Activated CD4-positive, alpha-beta memory T cell treated with anti-CD3 and anti-CD28 coated beads, Interleukin-2, amount 10 ng/mL, durations not matched to agents 7 days and 5 days (primary cell): ENCODE results near the gene SOBP. TPM values are rescaled to one million over a fixed set of nuclear protein-coding genes. Genes with fewer than 3 reads are reported as not detected.

Experiments used
- CTCF ChIA-PET: fragments of 350-600 bp; sonication (Branson Sonifier 250); formaldehyde crosslinking; loops from one replicate; lab custom pipeline; 2021; ENCODE audit warnings: antibody characterized with exemption, inconsistent platforms; lab: Charles Lee
- POLR2A ChIA-PET: fragments of 350-600 bp; sonication (Branson Sonifier 250); formaldehyde crosslinking; loops from one replicate; lab custom pipeline; 2021; ENCODE audit warnings: antibody characterized with exemption; lab: Charles Lee
- DNase-seq: peaks from one replicate; pipeline ENCODE4 v3.0.0-alpha.2; 2020
- H3K27ac Mint-ChIP-seq: one replicate; pipeline ENCODE4 v1.8.0; 2021; ENCODE audit warnings: mild to moderate bottlenecking, mixed read lengths
- H3K27me3 Mint-ChIP-seq: one replicate; pipeline ENCODE4 v1.8.0; 2021; ENCODE audit warnings: mixed read lengths
- H3K36me3 Mint-ChIP-seq: one replicate; pipeline ENCODE4 v1.8.0; 2021; ENCODE audit warnings: low read depth, mixed read lengths
- H3K4me1 Mint-ChIP-seq: one replicate; pipeline ENCODE4 v1.8.0; 2021; ENCODE audit warnings: mixed read lengths
- H3K4me3 Mint-ChIP-seq: one replicate; pipeline ENCODE4 v1.8.0; 2021; ENCODE audit warnings: mild to moderate bottlenecking, mixed read lengths
- H3K9me3 Mint-ChIP-seq: one replicate; pipeline ENCODE4 v1.8.0; 2021; ENCODE audit warnings: mixed read lengths
- total RNA-seq, 2 experiments: library from RNA; stranded (reverse); gene quantifications; one replicate each; pipeline ENCODE4 v1.2.3, GENCODE V29; 2021

The SOBP gene
- total RNA-seq, 2 experiments from 2014 or later: 0.33 to 0.38 TPM

GRCh38 chr6:107679457-107679856 is 189.5 kb downstream of the SOBP start:
- DNase-seq: no peak
- Mint-ChIP-seq H3K4me3 (no peak overlapping the region), H3K27ac (no peak overlapping the region), H3K36me3 (no peaks in the 10 kb centered on the region), H3K4me1 (peaks cover 7% of the 10 kb centered on the region), H3K9me3 (peaks cover 2% of the 10 kb centered on the region), H3K27me3 (peaks cover 6% of the 10 kb centered on the region)
- CTCF ChIA-PET: interaction anchor here (1.1 to 3.4 kb wide), 4 partner anchors 162 to 187 kb away, joined by 3 to 29 read pairs (median 5); no protein-coding TSS in a partner anchor
- POLR2A ChIA-PET: no interaction called here

DNA sequence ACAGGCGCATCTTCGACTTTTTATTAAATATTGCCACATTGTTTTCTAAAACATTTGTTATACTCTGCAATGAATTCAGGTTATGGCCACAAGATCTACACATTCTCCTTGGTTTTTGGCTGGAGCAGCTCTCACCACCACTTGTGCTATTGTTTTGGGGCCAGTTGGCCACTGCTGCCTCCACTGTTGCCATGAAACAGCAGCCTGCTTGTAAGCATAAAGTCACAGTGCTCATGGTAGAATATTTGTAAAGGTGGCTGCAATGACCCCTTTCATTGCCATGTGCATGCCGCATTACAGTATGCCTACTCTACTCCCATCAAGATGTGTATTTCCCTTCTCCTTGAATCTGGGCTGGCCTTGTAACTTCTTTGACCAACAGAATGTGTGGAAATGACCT is 192.8 kb downstream of the SOBP start:
- ChIA-PET CTCF (no interaction called here), POLR2A (no interaction called here)
- H3K27ac Mint-ChIP-seq: no peak overlapping the region
- H3K27me3 Mint-ChIP-seq: peaks cover 6% of the 10 kb centered on the region
- no peaks in the 10 kb centered on the region for H3K36me3 Mint-ChIP-seq
- peaks cover 2% of the 10 kb centered on the region for H3K9me3 Mint-ChIP-seq
- DNase-seq: no peak
- no peaks in the 10 kb centered on the region for H3K4me1 Mint-ChIP-seq
- H3K4me3 Mint-ChIP-seq: no peak overlapping the region

- Mint-ChIP-seq H3K4me3 (no peak overlapping the region), H3K36me3 (no peaks in the 10 kb centered on the region), H3K27ac (no peak overlapping the region), H3K9me3 (peaks cover 2% of the 10 kb centered on the region), H3K4me1 (no peaks in the 10 kb centered on the region), H3K27me3 (peaks cover 6% of the 10 kb centered on the region)
- DNase-seq: no peak
- POLR2A ChIA-PET: no interaction called here
- CTCF ChIA-PET: no interaction called here
Observed at GRCh38 chr6:107683183-107683582, 193.3 kb downstream of the SOBP start.

DNA sequence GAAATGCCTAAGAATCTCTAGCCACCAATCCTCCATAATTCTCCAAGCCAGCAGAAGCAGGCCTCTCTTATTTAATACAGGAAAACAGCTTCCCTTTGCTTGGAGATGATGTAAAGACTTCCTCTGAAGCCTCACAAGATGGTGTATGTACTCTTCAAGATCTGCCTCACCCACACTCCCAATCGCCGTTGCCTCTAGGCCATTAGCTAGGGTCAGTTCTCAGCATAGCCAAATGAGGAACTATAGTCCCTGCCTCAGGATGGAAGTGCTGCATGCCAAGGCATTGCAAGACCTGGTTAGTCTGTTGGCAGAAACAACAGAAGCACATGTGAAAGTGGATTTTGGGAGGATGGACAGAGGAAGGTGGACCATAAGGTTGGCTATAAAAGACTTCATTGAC is 195.1 kb downstream of the SOBP start:
- Mint-ChIP-seq H3K9me3 (peaks cover 2% of the 10 kb centered on the region), H3K27ac (no peak overlapping the region), H3K4me3 (no peak overlapping the region), H3K36me3 (no peaks in the 10 kb centered on the region), H3K4me1 (no peaks in the 10 kb centered on the region), H3K27me3 (peaks cover 4% of the 10 kb centered on the region)
- CTCF ChIA-PET: interaction anchor here (1.3 to 1.8 kb wide), 2 partner anchors 9 to 71 kb away, joined by 4 to 7 read pairs; no protein-coding TSS in a partner anchor
- no peak for DNase-seq
- POLR2A ChIA-PET: no interaction called here

DNA sequence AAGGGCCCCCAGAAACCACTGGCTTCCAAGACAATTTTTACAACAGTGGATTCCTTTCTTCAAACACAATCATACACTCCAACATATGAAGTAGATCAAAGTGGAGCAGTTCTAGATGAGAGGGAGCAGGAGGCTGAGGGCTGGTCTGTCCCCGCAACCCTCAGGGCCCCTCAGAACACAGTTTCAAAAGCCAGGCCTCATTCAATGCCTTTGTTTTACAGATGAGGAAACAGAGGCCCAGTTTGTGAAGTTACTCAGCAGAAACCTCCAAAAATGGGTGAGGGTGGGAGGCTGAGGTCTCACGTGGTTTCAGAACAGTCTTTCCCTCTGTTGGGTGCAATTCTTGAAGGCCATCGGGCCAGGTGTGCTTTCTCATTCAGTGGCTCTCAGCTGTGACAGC is 199.3 kb downstream of the SOBP start:
- ChIA-PET CTCF (no interaction called here), POLR2A (no interaction called here)
- H3K36me3 Mint-ChIP-seq: no peaks in the 10 kb centered on the region

DNA sequence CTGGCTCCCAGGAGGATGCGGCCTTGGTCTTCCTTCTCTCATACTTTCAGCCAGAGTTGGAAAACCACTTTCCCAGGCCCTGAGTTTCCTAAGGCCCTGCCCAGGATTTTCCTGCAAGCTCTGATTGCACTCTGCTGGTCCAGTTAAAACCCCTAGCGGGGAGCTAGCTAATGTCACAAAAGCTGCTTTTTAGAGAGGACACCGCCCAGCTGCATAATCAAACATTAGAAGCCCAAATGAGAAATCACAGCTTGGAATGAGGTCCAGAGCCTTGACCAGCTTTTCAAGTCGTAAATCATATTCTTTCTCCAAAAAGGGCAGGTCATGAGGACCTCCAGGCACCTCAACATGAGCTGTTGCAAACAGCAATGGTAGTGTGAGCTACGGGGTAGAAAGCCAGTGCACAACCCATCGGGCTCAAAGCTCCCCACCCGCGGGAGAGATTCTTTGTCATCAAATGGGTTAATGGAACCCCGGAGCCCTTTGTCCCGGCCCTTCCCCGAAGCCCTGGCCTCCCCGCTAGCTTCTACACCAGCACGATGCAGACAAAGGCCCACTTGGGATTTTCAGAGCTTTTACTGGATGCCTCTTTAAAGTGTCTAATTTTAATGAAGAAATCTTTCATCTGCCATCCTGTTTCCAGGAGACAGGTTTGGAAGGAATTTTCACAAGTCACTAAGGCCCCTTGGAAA is 200.2 kb downstream of the SOBP start:
- no peak overlapping the region for H3K27ac Mint-ChIP-seq
- no peak for DNase-seq
- H3K4me1 Mint-ChIP-seq: no peaks in the 10 kb centered on the region
- H3K27me3 Mint-ChIP-seq: peaks cover 3% of the 10 kb centered on the region
- H3K4me3 Mint-ChIP-seq: no peak overlapping the region
- ChIA-PET POLR2A (no interaction called here), CTCF (no interaction called here)
- no peaks in the 10 kb centered on the region for H3K36me3 Mint-ChIP-seq
- H3K9me3 Mint-ChIP-seq: no peaks in the 10 kb centered on the region

More for the DNA sequence above, 199.3 kb downstream of the SOBP start:
- Mint-ChIP-seq H3K4me3 (no peak overlapping the region), H3K27me3 (peaks cover 3% of the 10 kb centered on the region), H3K9me3 (no peaks in the 10 kb centered on the region), H3K4me1 (no peaks in the 10 kb centered on the region), H3K27ac (no peak overlapping the region)
- no peak for DNase-seq

DNA sequence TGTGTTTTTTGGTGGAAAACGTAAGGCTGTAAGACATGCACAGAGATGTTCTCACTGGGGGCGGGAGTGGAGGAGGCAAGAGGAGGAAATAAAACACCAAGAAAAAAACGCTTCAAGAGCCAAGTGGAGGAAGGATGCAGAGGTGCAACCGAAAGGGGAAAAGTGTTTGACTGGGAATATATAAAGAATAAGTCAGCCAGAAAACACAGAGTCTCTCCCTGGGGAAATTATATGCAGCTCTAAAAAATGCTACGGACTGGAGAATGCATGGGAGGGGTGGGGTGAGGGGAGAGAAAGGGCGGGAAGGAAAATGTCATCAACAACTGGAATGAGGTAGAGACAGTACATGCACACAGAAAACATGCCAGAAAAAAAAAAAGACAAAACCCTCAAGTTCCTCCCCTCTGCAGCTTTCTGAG is 200.7 kb downstream of the SOBP start:
- ChIA-PET CTCF (no interaction called here), POLR2A (no interaction called here)
- Mint-ChIP-seq H3K36me3 (no peaks in the 10 kb centered on the region), H3K4me1 (no peaks in the 10 kb centered on the region), H3K27ac (no peak overlapping the region), H3K4me3 (no peak overlapping the region), H3K27me3 (peaks cover 3% of the 10 kb centered on the region), H3K9me3 (no peaks in the 10 kb centered on the region)
- DNase-seq: no peak

GRCh38 chr6:107691062-107691751 is 201.3 kb downstream of the SOBP start:
- no peak for DNase-seq
- Mint-ChIP-seq H3K36me3 (no peaks in the 10 kb centered on the region), H3K9me3 (no peaks in the 10 kb centered on the region), H3K27me3 (peaks cover 3% of the 10 kb centered on the region), H3K4me3 (no peak overlapping the region), H3K27ac (no peak overlapping the region), H3K4me1 (no peaks in the 10 kb centered on the region)
- CTCF ChIA-PET: no interaction called here
- POLR2A ChIA-PET: no interaction called here

DNA sequence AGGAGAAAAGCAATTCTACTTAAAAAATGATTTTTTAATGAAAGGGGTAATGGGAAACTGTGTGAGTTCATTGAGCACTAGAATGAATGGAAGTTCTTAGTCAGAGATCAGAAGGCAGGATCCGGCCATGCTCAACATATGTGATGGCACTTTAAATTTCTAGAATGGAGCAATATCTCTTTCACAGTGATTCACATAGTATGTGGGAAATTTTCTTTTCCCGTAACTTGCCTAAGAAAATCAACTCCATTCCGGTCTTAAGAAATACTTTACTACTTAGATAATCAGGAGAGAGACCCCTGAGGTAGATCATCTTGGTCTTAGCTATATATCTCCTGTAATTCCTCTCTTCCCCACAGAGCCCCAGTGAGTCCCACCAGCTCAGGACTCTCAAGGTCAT is 202.4 kb downstream of the SOBP start:
- POLR2A ChIA-PET: no interaction called here
- Mint-ChIP-seq H3K27ac (no peak overlapping the region), H3K36me3 (no peaks in the 10 kb centered on the region), H3K4me1 (no peaks in the 10 kb centered on the region), H3K9me3 (no peaks in the 10 kb centered on the region), H3K4me3 (no peak overlapping the region), H3K27me3 (peaks cover 8% of the 10 kb centered on the region)
- CTCF ChIA-PET: no interaction called here
- DNase-seq: no peak

GRCh38 chr6:107695061-107695720 is 205.3 kb downstream of the SOBP start:
- CTCF ChIA-PET: interaction anchor here (1.1 kb wide), 1 partner anchor 9 kb away, joined by 3 read pairs; no protein-coding TSS in a partner anchor
- Mint-ChIP-seq H3K9me3 (no peaks in the 10 kb centered on the region), H3K4me3 (no peak overlapping the region), H3K27ac (no peak overlapping the region), H3K36me3 (no peaks in the 10 kb centered on the region), H3K27me3 (peaks cover 12% of the 10 kb centered on the region), H3K4me1 (peaks cover 2% of the 10 kb centered on the region)
- DNase-seq: no peak
- POLR2A ChIA-PET: interaction anchor here (0.5 kb wide), 1 partner anchor 235 kb away, joined by 3 read pairs; no protein-coding TSS in a partner anchor

DNA sequence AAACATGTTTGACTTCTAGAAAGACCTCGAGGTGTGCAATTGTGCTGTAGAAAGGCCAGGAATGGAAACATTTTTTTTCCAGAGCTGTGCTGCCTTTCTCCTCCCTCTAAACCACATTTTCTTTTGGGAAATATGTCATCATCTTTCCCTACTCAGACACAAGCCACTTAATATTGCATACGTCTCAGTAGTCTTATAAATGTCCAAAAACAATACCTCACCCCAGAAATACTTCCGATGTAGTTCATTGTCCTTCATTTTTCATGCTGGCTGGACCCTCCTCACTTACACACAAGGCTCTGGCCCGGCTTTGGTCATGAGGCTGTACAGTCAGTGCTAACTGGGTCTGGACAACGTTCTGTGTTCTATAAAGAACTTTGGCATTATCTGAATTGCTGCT is 207.8 kb downstream of the SOBP start:
- Mint-ChIP-seq H3K4me3 (no peak overlapping the region), H3K27me3 (peaks cover 10% of the 10 kb centered on the region), H3K9me3 (no peaks in the 10 kb centered on the region), H3K36me3 (no peaks in the 10 kb centered on the region), H3K4me1 (peaks cover 2% of the 10 kb centered on the region), H3K27ac (no peak overlapping the region)
- ChIA-PET POLR2A (interaction anchor here (0.5 kb wide), 1 partner anchor 100 kb away, joined by 4 read pairs; no protein-coding TSS in a partner anchor), CTCF (no interaction called here)
- no peak for DNase-seq

DNA sequence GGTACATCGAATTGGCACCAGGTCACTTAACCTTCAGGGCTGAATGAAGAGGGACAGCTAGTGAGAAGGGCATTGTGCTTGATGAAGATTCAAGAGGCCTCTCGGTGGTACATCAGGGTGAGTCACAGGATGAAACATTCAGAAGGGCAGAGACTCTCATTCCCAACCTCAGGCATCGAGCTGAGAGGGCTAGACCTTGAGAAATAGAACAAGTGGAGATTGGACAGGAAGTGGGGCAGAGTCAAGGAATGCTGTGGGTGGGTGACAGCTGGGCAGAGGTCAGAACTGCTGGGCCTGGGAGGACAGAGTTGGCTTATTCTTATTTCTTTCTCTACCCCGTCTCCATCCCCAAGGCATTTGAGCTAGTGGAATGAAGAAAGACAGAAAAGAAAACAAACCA is 208.2 kb downstream of the SOBP start:
- Mint-ChIP-seq H3K27me3 (peaks cover 9% of the 10 kb centered on the region), H3K4me3 (no peak overlapping the region), H3K36me3 (no peaks in the 10 kb centered on the region), H3K9me3 (no peaks in the 10 kb centered on the region), H3K27ac (no peak overlapping the region), H3K4me1 (peaks cover 2% of the 10 kb centered on the region)
- CTCF ChIA-PET: no interaction called here
- POLR2A ChIA-PET: interaction anchor here (0.5 to 0.8 kb wide), 3 partner anchors 89 to 150 kb away, joined by 3 to 4 read pairs (median 3); no protein-coding TSS in a partner anchor
- DNase-seq: no peak

- ChIA-PET CTCF (no interaction called here), POLR2A (no interaction called here)
- H3K27me3 Mint-ChIP-seq: peaks cover 9% of the 10 kb centered on the region
- no peak overlapping the region for H3K4me3 Mint-ChIP-seq
- H3K36me3 Mint-ChIP-seq: no peaks in the 10 kb centered on the region
- no peaks in the 10 kb centered on the region for H3K9me3 Mint-ChIP-seq
- no peak overlapping the region for H3K27ac Mint-ChIP-seq
- no peak for DNase-seq
- peaks cover 2% of the 10 kb centered on the region for H3K4me1 Mint-ChIP-seq
Observed at GRCh38 chr6:107699254-107699653, 209.3 kb downstream of the SOBP start.
